ENCODE measurements around the gene PTAFR. TPM values are rescaled to one million over a fixed set of nuclear protein-coding genes. Genes with fewer than 3 reads are reported as not detected.

The PTAFR gene
- total and polyA plus RNA-seq, 2 of the 8 experiments (the other 6 are each of a cell fraction or from before 2014, with no cell fraction given) = 1.2 to 4.9 TPM

GRCh38 chr1:28099050-28099769 lies 77.3 kb downstream of the PTAFR start:
- Histone ChIP-seq H3K4me3 (ENCODE audit: extremely low read depth in 1 of 4, insufficient read depth in 2 of 4, low read depth in 3 of 4, low read length in 4 of 4) (no peak overlapping the region), H3K79me2 (ENCODE audit: control insufficient read depth in 1 of 2, insufficient read depth in 2 of 2, low read length in 2 of 2) (no peaks in the 10 kb centered on the region), H2BK12ac (ENCODE audit: low read depth, low read length) (no peak overlapping the region; the same call in 1 of the 2 replicates), H3K14ac (ENCODE audit: insufficient read length) (no peak overlapping the region), H3K4me2 (ENCODE audit: insufficient read depth in 1 of 2, low read depth in 2 of 2, low read length in 2 of 2) (no peak overlapping the region), H3K9ac (replicated peaks in 1 of 4; ENCODE audit: extremely low read depth in 1 of 4, low read depth in 3 of 4, low read length in 3 of 4) (no peak overlapping the region), H4K5ac (ENCODE audit: insufficient read length, low read depth, low read length) (no peak overlapping the region), H3K56ac (replicated peaks; ENCODE audit: insufficient read length, low read depth, low read length) (no peak overlapping the region), H3K27ac (ENCODE audit: low read depth, low read length) (no peak overlapping the region), H3K23ac (ENCODE audit: insufficient read length) (no peak overlapping the region), H3K9me3 (ENCODE audit: insufficient read depth in 2 of 2, low read depth in 1 of 2, low read length in 1 of 2) (no peaks in the 10 kb centered on the region), H2BK120ac (replicated peaks; ENCODE audit: low read depth, low read length) (no peak overlapping the region), H3K79me1 (ENCODE audit: low read depth, low read length) (no peaks in the 10 kb centered on the region), H4K8ac (ENCODE audit: extremely low read depth, insufficient read depth, low read length) (no peak overlapping the region), H3K4me1 (replicated peaks in 1 of 4; ENCODE audit: control insufficient read depth in 3 of 4, insufficient read depth in 4 of 4, low read length in 3 of 4) (no peaks in the 10 kb centered on the region), H4K20me1 (replicated peaks in 1 of 2; ENCODE audit: control insufficient read depth in 1 of 2, insufficient read depth in 2 of 2, low read length in 2 of 2) (no peaks in the 10 kb centered on the region), H2BK20ac (ENCODE audit: low read length) (no peak overlapping the region), H3K36me3 (ENCODE audit: control insufficient read depth in 2 of 4, insufficient read depth in 4 of 4, low read length in 3 of 4) (no peaks in the 10 kb centered on the region), H2BK5ac (ENCODE audit: low read depth, low read length) (no peak overlapping the region), H2AFZ (ENCODE audit: low read length) (no peak overlapping the region), H3K18ac (ENCODE audit: extremely low read depth, low read length) (no peak overlapping the region), H2AK5ac (ENCODE audit: low read depth, low read length) (no peak overlapping the region), H4K91ac (replicated peaks; ENCODE audit: insufficient read length, low read length) (no peak overlapping the region), H3K23me2 (ENCODE audit: low read depth, low read length) (no peaks in the 10 kb centered on the region), H3K27me3 (replicated peaks in 1 of 4; ENCODE audit: control insufficient read depth in 3 of 4, extremely low read depth in 1 of 4, insufficient read depth in 3 of 4, low read length in 3 of 4) (no peaks in the 10 kb centered on the region), H3K4ac (replicated peaks; ENCODE audit: insufficient read length, low read depth, low read length) (no peak overlapping the region), H2BK15ac (ENCODE audit: low read length) (no peak overlapping the region)
- 91% methylated on average over 5 of the region's 5 CpGs; no CpG with 5 or more reads in 1 of the 2 experiments for WGBS, 2 experiments (ENCODE audit: extremely low coverage in 1 of 2, insufficient coverage in 1 of 2, insufficient read length in 1 of 2, insufficient replicate concordance in 2 of 2, low coverage in 1 of 2, low lambda C conversion rate in 2 of 2, missing lambda C conversion rate in 1 of 2)
- FAIRE-seq (no peak), DNase-seq (ENCODE audit: low read depth in 1 of 2, low spot score in 2 of 2) (peak in 1 of 2 experiments; percentile 28)
- ChIA-PET POLR2A (ENCODE audit: partially characterized antibody) (no interaction called here), CTCF (ENCODE audit: partially characterized antibody) (interaction anchor here (3.5 kb wide), 1 partner anchor 7 kb away, joined by 22 read pairs; no protein-coding TSS in a partner anchor)
